Common myeloid progenitor, CD34-positive (primary cell): ENCODE data around the gene UBA52.

ENCODE experiments used
- CTCF ChIA-PET: fragments of 350-600 bp; sonication (Branson Sonifier 250); formaldehyde crosslinking; loops from one replicate; lab custom pipeline; 2021; ENCODE audit warnings: antibody characterized with exemption; lab: Charles Lee
- POLR2A ChIA-PET: fragments of 350-600 bp; sonication (Branson Sonifier 250); formaldehyde crosslinking; loops from one replicate; lab custom pipeline; 2021; ENCODE audit warnings: antibody characterized with exemption; lab: Charles Lee
- DNase-seq, 3 donors: peaks; one replicate each; pipeline versions ENCODE4 v3.0.0 to v3.0.0-alpha.2; 2013
- H3K27ac ChIP-seq, 2 experiments: 1 replicate in 1 of 2; 2 replicates in 1 of 2; pipeline ENCODE4 v1.7.0; 2013; ENCODE audit warnings: inconsistent platforms in 2 of 2, low read length in 2 of 2, mild to moderate bottlenecking in 2 of 2, low read depth in 1 of 2, moderate library complexity in 1 of 2; ENCODE audit not compliant: severe bottlenecking in 2 of 2, insufficient read depth in 1 of 2, poor library complexity in 1 of 2
- H3K27me3 ChIP-seq, 5 experiments: replicated peaks in 2 of 5; 1 replicate in 3 of 5; 2 replicates in 2 of 5; pipeline versions ENCODE4 v1.6.1 to v1.7.0; 2013; ENCODE audit warnings: low read length in 4 of 5, mild to moderate bottlenecking in 2 of 5, moderate library complexity in 2 of 5, inconsistent platforms in 1 of 5; ENCODE audit not compliant: insufficient read depth in 5 of 5, control insufficient read depth in 4 of 5
- H3K36me3 ChIP-seq, 4 experiments: 1 replicate in 2 of 4; 2 replicates in 2 of 4; pipeline versions ENCODE4 v1.6.1 to v1.7.0; 2013; ENCODE audit warnings: low read length in 3 of 4, control low read depth in 1 of 4, mild to moderate bottlenecking in 1 of 4; ENCODE audit not compliant: control insufficient read depth in 4 of 4, insufficient read depth in 4 of 4
- H3K4me1 ChIP-seq, 4 experiments: 1 replicate in 3 of 4; 2 replicates in 1 of 4; pipeline versions ENCODE4 v1.6.1 to v1.7.1; 2013; ENCODE audit warnings: low read length in 3 of 4, mild to moderate bottlenecking in 3 of 4, control low read depth in 1 of 4, inconsistent platforms in 1 of 4, moderate library complexity in 1 of 4; ENCODE audit not compliant: control insufficient read depth in 4 of 4, insufficient read depth in 4 of 4; ENCODE audit errors: control extremely low read depth in 1 of 4
- H3K4me3 ChIP-seq, 7 experiments: 1 replicate in 4 of 7; 2 replicates in 3 of 7; pipeline versions ENCODE4 v1.5.1 to v1.7.0; 2013; ENCODE audit warnings: mild to moderate bottlenecking in 7 of 7, low read length in 6 of 7, moderate library complexity in 6 of 7, inconsistent platforms in 2 of 7, low read depth in 2 of 7, control low read depth in 1 of 7; ENCODE audit not compliant: insufficient read depth in 4 of 7, control insufficient read depth in 1 of 7; ENCODE audit errors: extremely low read depth in 1 of 7
- H3K9me3 ChIP-seq, 5 experiments: 1 replicate in 4 of 5; 2 replicates in 1 of 5; pipeline versions ENCODE4 v1.6.1 to v1.7.1; 2013; ENCODE audit warnings: low read length in 4 of 5, mild to moderate bottlenecking in 2 of 5, inconsistent platforms in 1 of 5, low read depth in 1 of 5, moderate library complexity in 1 of 5; ENCODE audit not compliant: control insufficient read depth in 4 of 5, insufficient read depth in 2 of 5; ENCODE audit errors: control extremely low read depth in 1 of 5
- WGBS: methylation state at CpG from one replicate; pipeline ENCODE4 v1.1.5; 2013; ENCODE audit not compliant: insufficient coverage; 5-methylcytosine and 5-hydroxymethylcytosine counted together

The UBA52 gene

DNA sequence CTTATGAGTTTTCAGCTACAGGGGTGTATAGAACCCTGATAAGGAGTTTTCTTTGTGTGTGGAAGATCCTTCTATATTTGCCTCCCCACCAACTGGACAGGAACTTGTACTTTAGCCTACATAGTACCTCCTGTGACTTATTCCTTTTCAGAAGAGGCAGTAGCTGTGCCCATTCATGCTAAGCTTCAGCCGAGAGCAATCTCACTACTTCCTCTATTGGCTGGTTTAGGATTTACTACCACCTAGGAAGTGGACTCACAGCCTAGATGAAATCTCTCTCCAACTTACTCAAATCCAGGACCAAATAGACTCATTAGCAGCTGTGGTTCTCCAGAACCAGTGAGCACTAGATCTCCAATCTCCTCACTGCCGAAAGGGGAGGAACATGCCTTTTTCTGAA, 14.6 kb downstream of the UBA52 start:
- no peaks in the 10 kb centered on the region for H3K9me3 ChIP-seq
- peaks cover 5 to 42% (median 28%) of the 10 kb centered on the region in 4 experiments for H3K4me1 ChIP-seq
- H3K27ac ChIP-seq = no peak overlapping the region
- no peak overlapping the region for H3K4me3 ChIP-seq
- H3K27me3 ChIP-seq = no peaks in the 10 kb centered on the region
- peaks cover 0 to 9% (median 5%) of the 10 kb centered on the region in 4 experiments for H3K36me3 ChIP-seq
- 17% methylated on average over 1 of the region's 2 CpGs for WGBS
- ChIA-PET CTCF (interaction anchor here (1.2 to 1.8 kb wide), 5 partner anchors 10 to 94 kb away, joined by 3 to 6 read pairs (median 3); no protein-coding TSS in a partner anchor), POLR2A (no interaction called here)
- peak in 1 of 3 donors; percentile 38 for DNase-seq

GRCh38 chr19:18587561-18587960, 15.9 kb downstream of the UBA52 start:
- peaks cover 0 to 14% (median 7%) of the 10 kb centered on the region in 4 experiments for H3K36me3 ChIP-seq
- no peaks in the 10 kb centered on the region for H3K27me3 ChIP-seq
- 90% methylated on average over 10 of the region's 12 CpGs for WGBS
- POLR2A ChIA-PET = interaction anchor here (2.6 kb wide), 1 partner anchor 16 kb away, joined by 15 read pairs; the partner anchor contains the start of gene UBA52
- no peaks in the 10 kb centered on the region for H3K9me3 ChIP-seq
- peak overlapping the region in 2 of 7 experiments; percentile 78 to 79 for H3K4me3 ChIP-seq
- CTCF ChIA-PET = interaction anchor here (0.5 to 4.5 kb wide), 11 partner anchors 9 to 260 kb away, joined by 3 to 43 read pairs (median 4); partner anchors contain the start of genes ELL, TMEM59L and UBA52
- H3K4me1 ChIP-seq = peaks cover 5 to 42% (median 28%) of the 10 kb centered on the region in 4 experiments
- DNase-seq = peak in 1 of 3 donors; percentile 29
- no peak overlapping the region for H3K27ac ChIP-seq

DNA sequence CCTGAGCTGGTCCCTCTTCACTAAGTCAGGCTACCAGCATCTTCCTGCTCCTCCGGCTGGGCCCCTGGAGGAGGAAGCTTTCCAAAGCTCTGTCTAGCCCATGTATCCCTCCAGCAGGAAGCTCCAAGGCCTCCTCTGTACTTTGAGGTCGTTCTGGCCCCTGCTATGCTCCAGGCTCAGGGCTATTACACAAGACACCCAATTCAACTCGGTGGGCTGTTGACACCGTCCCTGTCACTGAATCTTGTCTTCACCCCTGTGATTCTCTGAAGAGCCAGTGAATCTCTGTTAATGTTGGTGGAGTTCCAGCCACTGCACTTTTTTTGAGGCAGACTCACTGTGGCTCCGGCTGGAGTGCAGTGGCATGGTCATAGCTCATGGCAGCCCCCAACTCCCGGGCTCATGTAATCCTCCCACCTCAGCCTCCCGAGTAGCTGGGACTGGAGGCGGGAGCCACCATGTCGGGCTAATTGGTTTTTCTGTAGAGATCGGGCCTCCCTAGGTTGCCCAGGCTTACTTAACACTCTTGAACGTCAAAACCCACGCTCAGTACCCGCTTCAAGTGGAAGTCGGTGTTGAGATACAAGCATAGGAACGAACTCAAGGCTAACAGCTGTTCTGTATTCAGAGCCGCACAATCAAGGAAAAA, 16.4 kb downstream of the UBA52 start:
- Histone ChIP-seq H3K27ac (peak overlapping the region in 1 of 2 experiments; percentile 81), H3K36me3 (peaks cover 0 to 14% (median 7%) of the 10 kb centered on the region in 4 experiments), H3K4me1 (peaks cover 5 to 42% (median 28%) of the 10 kb centered on the region in 4 experiments), H3K9me3 (no peaks in the 10 kb centered on the region), H3K27me3 (no peaks in the 10 kb centered on the region), H3K4me3 (peak overlapping the region; percentile 56 to 84 (median 71))
- peak in 1 of 3 donors; percentile 35 for DNase-seq
- WGBS = 39% methylated on average over 9 of the region's 16 CpGs
- ChIA-PET CTCF (interaction anchor here (0.5 to 4.5 kb wide), 14 partner anchors 9 to 260 kb away, joined by 3 to 43 read pairs (median 3); partner anchors contain the start of genes ELL, TMEM59L and UBA52), POLR2A (interaction anchor here (0.9 to 2.6 kb wide), 2 partner anchors 16 to 85 kb away, joined by 3 to 15 read pairs; partner anchors contain the start of gene UBA52)

DNA sequence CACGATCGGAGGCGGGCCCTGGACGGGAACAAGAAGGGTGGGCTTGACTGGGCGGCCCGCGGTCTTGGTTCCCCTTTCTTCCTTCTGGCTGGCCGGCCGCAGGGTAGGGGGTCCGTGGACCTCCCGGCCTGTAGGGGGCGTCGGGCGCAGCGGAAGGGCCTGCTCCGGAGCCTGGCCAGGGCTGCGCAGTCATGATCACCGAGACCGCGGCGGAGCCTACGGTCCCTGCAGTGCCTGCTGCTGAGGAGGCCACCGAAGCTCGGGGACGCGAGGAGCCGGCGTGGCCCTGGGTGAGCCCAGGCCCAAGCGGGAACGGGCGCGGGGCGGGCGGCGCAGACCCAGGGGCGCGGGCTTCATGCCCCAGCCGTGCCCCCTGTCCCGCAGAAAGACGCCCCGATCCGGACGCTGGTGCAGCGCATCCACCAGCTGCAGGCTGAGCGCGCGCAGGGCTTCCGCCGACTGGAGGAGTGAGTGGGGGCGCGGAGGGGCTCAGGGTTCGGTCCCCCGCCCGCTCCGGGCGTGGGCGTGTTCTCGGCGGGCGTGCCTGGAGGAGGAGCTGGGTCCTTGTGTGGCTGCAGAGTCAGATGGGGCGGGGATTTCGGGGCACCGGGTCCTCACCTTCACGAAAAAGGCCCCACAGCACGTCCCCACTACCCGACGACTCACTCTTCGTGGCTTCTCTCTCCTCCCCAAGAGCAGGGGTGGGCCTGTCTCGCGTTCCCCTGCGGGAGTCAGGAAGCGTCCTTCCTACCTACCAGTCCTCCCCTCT, 17.1 kb downstream of the UBA52 start, which contains the start of gene REX1BD:
TSS of gene REX1BD (plus strand) at position 188 of the 769 bp plus-strand sequence. CDS start at position 192, 4 bp downstream.
- peak; percentile 90 to 94 (median 92) for DNase-seq
- Histone ChIP-seq H3K9me3 (no peaks in the 10 kb centered on the region), H3K4me1 (peaks cover 5 to 48% (median 30%) of the 10 kb centered on the region in 4 experiments), H3K36me3 (peaks cover 0 to 14% (median 7%) of the 10 kb centered on the region in 4 experiments), H3K27ac (peak within 1 kb of the TSS in 1 of 2 experiments; percentile 81), H3K27me3 (peaks cover 0 to 3% (median 0%) of the 10 kb centered on the region in 5 experiments), H3K4me3 (peak within 1 kb of the TSS; percentile 56 to 84 (median 71))
- 0% methylated on average over 49 of the region's 72 CpGs for WGBS
- POLR2A ChIA-PET = interaction anchor here (0.6 to 2.6 kb wide), 5 partner anchors 12 to 86 kb away, joined by 3 to 15 read pairs (median 3); partner anchors contain the start of gene UBA52
- CTCF ChIA-PET = interaction anchor here (0.6 to 4.5 kb wide), 18 partner anchors 8 to 278 kb away, joined by 3 to 43 read pairs (median 4); partner anchors contain the start of genes TMEM59L and UBA52

DNA sequence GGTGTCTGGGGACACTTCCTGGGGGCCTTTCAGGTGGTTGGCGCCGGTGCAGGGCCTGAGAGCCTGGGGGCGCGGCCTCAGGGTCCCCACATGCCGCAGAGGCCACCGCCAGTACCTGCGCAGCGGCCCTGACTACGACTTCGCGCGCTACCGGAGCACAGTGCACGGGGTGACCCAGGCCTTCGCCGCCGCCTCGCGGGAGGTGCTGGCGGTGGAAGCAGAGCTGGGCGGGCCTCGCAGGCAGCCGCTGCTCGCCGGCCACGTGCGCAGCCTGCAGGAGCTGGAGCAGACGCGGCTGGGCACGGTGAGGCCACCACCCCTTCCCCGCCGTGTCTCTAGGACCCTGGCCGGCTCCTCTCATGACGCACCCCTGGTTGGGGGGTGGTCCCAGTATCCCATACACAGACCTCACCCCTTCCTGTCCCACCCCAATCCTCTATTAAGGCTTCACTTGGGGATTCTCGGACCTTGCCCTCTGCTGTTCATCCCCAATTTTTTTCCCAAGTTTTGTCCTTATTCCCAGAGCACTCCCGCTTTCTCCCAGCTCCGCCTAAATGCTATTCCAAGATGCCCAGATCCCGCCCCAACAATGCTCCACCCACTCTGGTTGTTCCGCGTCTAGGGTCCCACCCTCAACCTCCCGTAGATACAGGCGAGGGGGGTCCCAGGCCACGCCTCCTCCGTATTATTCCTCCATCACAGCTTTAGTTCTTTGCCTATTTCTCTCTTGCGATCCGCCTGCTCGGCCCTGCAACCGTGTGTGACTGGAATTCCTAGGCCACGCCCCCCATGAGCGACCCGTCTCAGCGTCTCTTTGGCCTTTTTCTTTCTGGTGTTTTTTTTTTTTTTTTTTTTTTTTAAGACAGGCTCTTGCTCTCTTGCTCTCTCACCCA, 18.0 kb downstream of the UBA52 start:
- 13% methylated on average over 45 of the region's 52 CpGs for WGBS
- POLR2A ChIA-PET = interaction anchor here (0.6 to 2.6 kb wide), 4 partner anchors 12 to 19 kb away, joined by 3 to 15 read pairs (median 3); partner anchors contain the start of gene UBA52
- Histone ChIP-seq H3K27me3 (peaks cover 0 to 3% (median 0%) of the 10 kb centered on the region in 5 experiments), H3K4me3 (peak overlapping the region; percentile 30 to 84 (median 71)), H3K9me3 (no peaks in the 10 kb centered on the region), H3K4me1 (peaks cover 5 to 55% (median 36%) of the 10 kb centered on the region in 4 experiments), H3K27ac (peak overlapping the region in 1 of 2 experiments; percentile 81), H3K36me3 (peaks cover 0 to 14% (median 7%) of the 10 kb centered on the region in 4 experiments)
- peak; percentile 75 to 86 (median 81) for DNase-seq
- CTCF ChIA-PET = interaction anchor here (0.6 to 4.5 kb wide), 17 partner anchors 9 to 530 kb away, joined by 3 to 43 read pairs (median 4); partner anchors contain the start of gene UBA52
